ENCODE results near the gene RNF133. TPM values are rescaled to one million over a fixed set of nuclear protein-coding genes. Genes with fewer than 3 reads are reported as not detected.

The RNF133 gene
- total RNA-seq, 1 donor from 2014 or later, result not detected

- no peaks in the 10 kb centered on the region for H3K4me1 Mint-ChIP-seq (ENCODE audit: low read depth)
- TF ChIP-seq, protein P1, sequence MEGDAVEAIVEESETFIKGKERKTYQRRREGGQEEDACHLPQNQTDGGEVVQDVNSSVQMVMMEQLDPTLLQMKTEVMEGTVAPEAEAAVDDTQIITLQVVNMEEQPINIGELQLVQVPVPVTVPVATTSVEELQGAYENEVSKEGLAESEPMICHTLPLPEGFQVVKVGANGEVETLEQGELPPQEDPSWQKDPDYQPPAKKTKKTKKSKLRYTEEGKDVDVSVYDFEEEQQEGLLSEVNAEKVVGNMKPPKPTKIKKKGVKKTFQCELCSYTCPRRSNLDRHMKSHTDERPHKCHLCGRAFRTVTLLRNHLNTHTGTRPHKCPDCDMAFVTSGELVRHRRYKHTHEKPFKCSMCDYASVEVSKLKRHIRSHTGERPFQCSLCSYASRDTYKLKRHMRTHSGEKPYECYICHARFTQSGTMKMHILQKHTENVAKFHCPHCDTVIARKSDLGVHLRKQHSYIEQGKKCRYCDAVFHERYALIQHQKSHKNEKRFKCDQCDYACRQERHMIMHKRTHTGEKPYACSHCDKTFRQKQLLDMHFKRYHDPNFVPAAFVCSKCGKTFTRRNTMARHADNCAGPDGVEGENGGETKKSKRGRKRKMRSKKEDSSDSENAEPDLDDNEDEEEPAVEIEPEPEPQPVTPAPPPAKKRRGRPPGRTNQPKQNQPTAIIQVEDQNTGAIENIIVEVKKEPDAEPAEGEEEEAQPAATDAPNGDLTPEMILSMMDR (IDR thresholded peaks at IDR 0.05; ENCODE audit: unreplicated experiment), result no peak
- no peak overlapping the region for H3K27ac Mint-ChIP-seq
- H3K9me3 Mint-ChIP-seq (ENCODE audit: low read depth), result no peaks in the 10 kb centered on the region
- no peak overlapping the region for H3K4me3 Mint-ChIP-seq (ENCODE audit: low read depth)
- DNase-seq (ENCODE audit: low spot score, unreplicated experiment), result no peak
- no peaks in the 10 kb centered on the region for H3K36me3 Mint-ChIP-seq (ENCODE audit: insufficient read depth)
- H3K27me3 Mint-ChIP-seq, result no peaks in the 10 kb centered on the region
Observed at GRCh38 chr7:122736183-122736582, 37.3 kb upstream of the RNF133 start.

DNA sequence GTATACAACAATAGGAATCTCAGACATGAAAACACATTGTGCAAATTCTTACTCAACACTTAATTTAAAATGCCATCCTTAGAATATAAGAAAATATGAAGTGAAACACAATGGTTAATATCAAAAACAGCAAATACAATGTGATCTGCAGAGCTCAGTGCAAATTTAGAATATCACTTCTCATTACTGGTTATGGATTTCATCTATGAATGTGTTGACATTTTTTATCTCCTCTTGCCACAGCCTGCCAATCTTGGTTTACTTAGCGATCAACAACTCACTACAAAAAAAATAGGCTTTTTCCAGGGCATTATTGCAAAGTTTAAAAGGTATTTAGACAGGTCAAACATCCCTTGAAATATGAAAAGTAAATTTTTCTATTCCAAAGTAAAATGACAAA, 28.8 kb upstream of the RNF133 start:
- TF ChIP-seq, protein P1 (IDR thresholded peaks at IDR 0.05; ENCODE audit: unreplicated experiment), result no peak
- no peaks in the 10 kb centered on the region for H3K36me3 Mint-ChIP-seq (ENCODE audit: insufficient read depth)
- no peak overlapping the region for H3K27ac Mint-ChIP-seq
- no peak overlapping the region for H3K4me3 Mint-ChIP-seq (ENCODE audit: low read depth)
- H3K9me3 Mint-ChIP-seq (ENCODE audit: low read depth), result no peaks in the 10 kb centered on the region
- DNase-seq (ENCODE audit: low spot score, unreplicated experiment), result no peak
- no peaks in the 10 kb centered on the region for H3K27me3 Mint-ChIP-seq
- H3K4me1 Mint-ChIP-seq (ENCODE audit: low read depth), result no peaks in the 10 kb centered on the region

DNA sequence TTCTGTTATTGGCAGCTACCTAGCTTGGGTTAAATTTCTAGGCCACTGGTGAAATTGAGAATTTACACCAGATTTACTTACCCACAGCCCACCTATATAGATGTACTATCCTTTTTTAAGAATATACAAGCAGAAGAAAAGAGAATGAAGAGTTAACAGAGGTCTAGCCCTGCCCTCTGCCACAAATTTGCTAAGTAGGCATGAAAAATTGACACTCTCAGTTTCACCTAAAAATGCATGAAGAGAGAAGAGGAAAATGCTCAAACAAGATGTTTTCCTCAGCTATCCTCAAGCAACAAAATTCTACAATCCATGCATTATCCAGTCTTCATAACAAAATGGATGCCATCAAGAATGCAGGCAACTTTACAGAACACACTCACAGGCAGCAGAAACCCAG, 28.4 kb upstream of the RNF133 start:
- H3K36me3 Mint-ChIP-seq (ENCODE audit: insufficient read depth), result no peaks in the 10 kb centered on the region

DNA sequence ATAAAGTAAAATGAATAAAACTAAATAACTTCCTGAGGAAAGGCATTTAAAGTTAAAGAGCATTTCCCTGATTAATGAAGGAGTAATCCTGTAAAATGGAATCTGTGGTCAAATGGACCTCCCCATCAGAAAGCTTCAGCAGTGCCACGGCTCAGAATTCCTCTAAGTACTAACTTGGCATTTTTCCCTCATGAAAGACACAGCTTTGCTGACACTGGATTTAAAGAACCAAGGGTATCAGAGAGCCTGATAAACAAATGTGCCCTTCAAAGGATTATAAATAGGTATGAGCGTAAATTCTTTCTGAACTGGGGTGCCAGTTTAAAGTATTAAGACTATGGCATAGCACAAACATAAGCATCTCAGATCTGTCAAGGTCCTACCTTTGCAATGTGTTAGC, 28.0 kb upstream of the RNF133 start:
- no peaks in the 10 kb centered on the region for H3K9me3 Mint-ChIP-seq (ENCODE audit: low read depth)

More for the DNA sequence above, 28.4 kb upstream of the RNF133 start:
- TF ChIP-seq, protein P1 (IDR thresholded peaks at IDR 0.05; ENCODE audit: unreplicated experiment), result no peak
- H3K27ac Mint-ChIP-seq, result no peak overlapping the region
- no peaks in the 10 kb centered on the region for H3K9me3 Mint-ChIP-seq (ENCODE audit: low read depth)
- no peak for DNase-seq (ENCODE audit: low spot score, unreplicated experiment)
- no peaks in the 10 kb centered on the region for H3K27me3 Mint-ChIP-seq
- no peak overlapping the region for H3K4me3 Mint-ChIP-seq (ENCODE audit: low read depth)
- no peaks in the 10 kb centered on the region for H3K4me1 Mint-ChIP-seq (ENCODE audit: low read depth)

GRCh38 chr7:122724366-122724765, 25.4 kb upstream of the RNF133 start:
- no peak for DNase-seq (ENCODE audit: low spot score, unreplicated experiment)
- Mint-ChIP-seq H3K4me1 (ENCODE audit: low read depth) (no peaks in the 10 kb centered on the region), H3K27ac (no peak overlapping the region), H3K9me3 (ENCODE audit: low read depth) (peaks cover 3% of the 10 kb centered on the region), H3K4me3 (ENCODE audit: low read depth) (no peak overlapping the region), H3K36me3 (ENCODE audit: insufficient read depth) (no peaks in the 10 kb centered on the region), H3K27me3 (no peaks in the 10 kb centered on the region)
- TF ChIP-seq, protein P1 (IDR thresholded peaks at IDR 0.05; ENCODE audit: unreplicated experiment), result no peak

More for the DNA sequence above, 28.0 kb upstream of the RNF133 start:
- Mint-ChIP-seq H3K36me3 (ENCODE audit: insufficient read depth) (no peaks in the 10 kb centered on the region), H3K4me3 (ENCODE audit: low read depth) (no peak overlapping the region), H3K4me1 (ENCODE audit: low read depth) (no peaks in the 10 kb centered on the region), H3K27me3 (no peaks in the 10 kb centered on the region), H3K27ac (no peak overlapping the region)
- TF ChIP-seq, protein P1 (IDR thresholded peaks at IDR 0.05; ENCODE audit: unreplicated experiment), result no peak
- DNase-seq (ENCODE audit: low spot score, unreplicated experiment), result no peak

Measured in progenitor cell of endocrine pancreas (in vitro differentiated cells).